ENCODE results near the gene UBAP1.

- TF ChIP-seq CTCF (IDR thresholded peaks at IDR 0.05) (no peak), POLR2A (IDR thresholded peaks at IDR 0.05) (no peak), POLR2AphosphoS5 (IDR thresholded peaks at IDR 0.05) (no peak)
Measured at GRCh38 chr9:34254141-34254913, 75.5 kb downstream of the UBAP1 start.
